Globus pallidus (tissue), 1 donor: ENCODE measurements around the gene PPIP5K2.
A peak's percentile ranks its signal among the peaks of the same experiment; 100 is the strongest.

Experiments used
- DNase-seq: peaks from one replicate; pipeline ENCODE4 v3.0.0-alpha.2; 2015; ENCODE audit warnings: low spot score

The PPIP5K2 gene

DNA sequence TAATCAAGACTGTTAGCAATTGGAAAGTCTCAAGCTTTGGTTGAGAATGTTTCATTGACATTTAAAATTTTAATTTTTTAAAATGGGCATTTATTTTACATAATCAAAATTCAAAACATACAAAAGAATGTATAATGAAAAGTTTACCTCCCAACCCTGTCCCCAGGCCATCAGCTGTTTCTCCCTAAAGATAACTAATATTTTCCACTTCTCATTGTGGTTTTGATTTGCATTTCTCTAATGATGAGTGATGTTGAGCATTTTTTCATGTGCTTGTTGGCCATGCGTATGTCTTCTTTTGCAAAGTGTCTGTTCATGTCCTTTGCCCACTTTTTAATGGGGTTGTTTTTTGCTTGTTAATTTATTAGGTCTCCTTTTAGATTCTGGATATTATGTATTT lies 127.0 kb downstream of the PPIP5K2 start:
- no peak for DNase-seq

DNA sequence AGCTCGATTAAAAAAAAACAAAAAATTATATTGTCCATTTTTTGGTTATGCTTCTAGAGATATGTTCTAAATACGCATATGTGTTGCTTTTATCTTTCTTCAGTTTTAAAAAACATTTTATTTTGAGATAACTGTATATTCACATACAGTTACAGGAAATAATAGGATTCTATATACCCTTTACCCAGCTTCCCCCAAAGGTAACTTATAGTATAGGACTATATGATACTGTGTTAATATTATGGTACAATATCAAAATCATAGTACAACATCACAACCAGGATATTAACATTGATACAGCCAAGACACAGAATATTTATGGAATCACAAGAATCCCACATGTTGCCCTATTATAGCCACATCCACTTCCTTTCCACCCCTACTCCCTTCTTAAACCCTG lies 129.0 kb downstream of the PPIP5K2 start:
- no peak for DNase-seq

GRCh38 chr5:103254921-103255320 lies 134.8 kb downstream of the PPIP5K2 start:
- DNase-seq = no peak

DNA sequence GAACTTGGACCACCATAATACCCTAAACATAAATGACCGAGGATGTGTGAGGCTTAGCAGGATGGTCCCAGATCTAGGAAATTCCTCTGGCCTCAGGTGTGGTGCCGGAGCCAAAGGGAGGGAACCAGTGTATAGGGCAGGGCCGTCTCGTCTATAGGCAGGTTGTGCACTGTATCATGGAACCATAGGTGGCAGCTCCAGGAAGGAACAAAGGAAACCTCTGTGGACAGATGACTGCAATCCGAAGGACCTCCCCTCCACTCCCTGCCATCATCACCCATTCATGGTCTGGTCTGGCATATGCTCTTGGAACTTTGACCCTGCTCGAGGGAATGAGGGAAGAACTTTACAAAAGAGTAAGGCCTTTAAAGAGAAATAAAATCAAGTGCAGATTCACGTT lies 135.6 kb downstream of the PPIP5K2 start:
- no peak for DNase-seq

DNA sequence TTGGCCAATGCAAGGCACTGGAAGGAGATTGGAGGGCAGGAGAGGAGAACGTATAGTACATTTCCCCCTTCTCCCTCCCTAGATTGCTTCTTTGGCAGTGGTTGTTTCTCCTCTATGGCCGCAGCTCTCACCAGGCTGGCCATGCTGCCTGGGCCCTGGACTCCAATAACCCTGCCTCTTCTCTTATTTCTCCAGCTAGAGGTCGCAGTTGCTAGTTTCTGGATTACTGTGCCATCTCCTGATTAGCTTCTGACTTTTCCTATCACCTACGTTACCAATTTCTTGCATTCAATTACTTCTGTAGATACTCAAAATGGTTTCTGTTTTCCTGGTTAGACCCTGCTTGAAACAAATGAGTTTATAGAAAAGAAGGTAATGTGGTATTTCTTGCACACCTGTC lies 136.1 kb downstream of the PPIP5K2 start:
- DNase-seq = no peak

DNA sequence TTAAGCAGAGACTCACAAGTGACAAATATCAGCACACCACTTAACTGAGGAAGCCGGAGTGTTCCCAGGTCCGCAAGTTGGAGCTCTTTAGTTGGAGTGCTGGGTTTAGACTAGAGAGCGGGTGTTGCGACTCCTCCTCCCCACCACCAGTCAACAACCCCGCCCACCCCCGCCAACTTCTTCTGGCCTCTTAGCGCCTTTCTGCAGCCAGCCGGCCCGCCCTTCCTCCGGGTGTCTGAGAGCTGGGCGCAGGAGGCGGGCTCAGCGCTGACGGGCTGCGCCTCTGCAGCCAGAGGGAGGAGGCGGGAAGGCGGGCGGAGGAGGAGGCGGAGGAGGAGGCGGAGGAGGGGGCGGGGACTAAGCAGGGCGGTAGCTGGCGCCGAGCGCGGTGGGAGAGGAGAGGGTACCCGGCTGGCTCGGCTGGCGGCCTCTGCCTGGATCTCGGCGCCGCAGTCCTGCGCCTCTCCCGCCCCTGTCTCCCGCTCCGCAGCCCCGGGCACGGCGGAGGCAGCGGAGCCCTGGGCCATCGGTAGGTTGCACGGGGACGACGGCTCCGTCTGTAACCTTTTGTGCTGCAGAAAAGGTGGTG lies 138.4 kb downstream of the PPIP5K2 start, which contains the start of gene MACIR:
Gene MACIR (plus strand): TSS at position 396 of the 589 bp plus-strand sequence. CDS start 17,157 bp downstream, outside the sequence.
- DNase-seq = peak; percentile 97

DNA sequence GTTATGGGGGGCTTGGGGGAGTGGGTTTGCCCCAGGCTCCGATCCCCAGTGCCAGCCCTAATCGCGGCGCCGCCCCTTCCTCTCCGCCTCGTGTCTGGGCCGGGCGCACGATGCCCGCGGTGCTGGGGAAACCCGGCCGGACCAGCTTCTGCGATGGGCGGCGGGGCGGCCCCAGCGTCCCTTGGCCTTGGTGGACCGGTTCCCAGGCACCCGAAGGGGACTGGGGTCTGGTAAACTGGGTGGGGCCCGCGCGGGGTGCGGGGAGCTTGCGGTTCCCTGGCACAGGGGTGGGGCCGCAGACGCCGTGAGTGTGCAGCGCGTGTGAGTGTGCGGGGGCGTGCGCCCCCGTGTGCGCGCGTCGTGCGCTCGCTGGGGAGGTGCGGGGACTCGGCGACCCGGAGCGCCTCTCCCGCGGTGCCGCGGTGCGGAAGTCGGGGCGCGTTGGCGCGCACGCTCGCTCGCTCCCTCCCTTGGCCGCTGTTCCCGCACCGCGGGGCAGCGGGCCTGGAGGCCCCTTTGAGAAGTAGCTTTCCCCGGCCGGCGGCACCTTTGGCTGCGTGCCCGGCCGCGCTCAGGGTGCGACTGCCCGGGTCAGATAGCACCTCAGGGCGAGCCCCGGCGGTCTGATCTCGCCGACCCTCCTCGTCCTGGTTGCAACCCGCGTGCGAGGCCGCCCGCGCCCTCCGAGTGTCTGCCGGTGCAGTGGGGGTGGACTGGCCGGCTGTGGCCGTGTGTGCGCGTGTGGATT lies 139.0 kb downstream of the PPIP5K2 start:
- DNase-seq = peak; percentile 66

DNA sequence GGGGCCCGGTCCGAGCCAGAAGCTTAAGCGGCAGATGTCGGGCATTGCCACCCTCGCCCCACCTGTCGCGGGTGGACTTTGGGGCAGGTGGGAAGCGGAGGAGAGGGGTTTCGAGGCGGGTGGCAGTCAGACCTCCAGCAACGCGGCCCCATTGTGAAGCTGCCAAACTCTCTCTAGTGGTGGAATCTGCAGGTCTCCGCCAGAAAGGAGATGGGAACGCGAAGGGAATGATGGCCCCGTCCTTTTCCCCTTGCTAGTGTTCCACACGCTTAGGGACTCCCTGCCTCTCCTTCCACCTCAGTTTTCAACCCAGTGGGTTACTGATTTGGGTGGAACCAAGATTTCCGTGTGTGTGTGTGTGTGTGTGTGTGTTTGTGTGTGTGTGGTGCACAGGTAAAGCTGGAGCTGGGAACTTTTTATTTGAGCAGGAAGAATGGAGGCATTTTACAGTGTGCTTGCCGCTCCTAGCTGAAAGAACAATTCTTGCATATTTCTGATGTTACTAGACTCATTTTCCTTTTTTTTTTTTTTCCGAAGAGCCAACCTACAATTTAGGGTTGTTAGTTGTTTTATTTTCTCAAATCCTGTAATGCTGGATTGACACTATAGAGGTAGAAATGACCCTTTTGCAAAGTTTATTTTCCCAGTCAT lies 139.7 kb downstream of the PPIP5K2 start:
- DNase-seq = peak; percentile 60

DNA sequence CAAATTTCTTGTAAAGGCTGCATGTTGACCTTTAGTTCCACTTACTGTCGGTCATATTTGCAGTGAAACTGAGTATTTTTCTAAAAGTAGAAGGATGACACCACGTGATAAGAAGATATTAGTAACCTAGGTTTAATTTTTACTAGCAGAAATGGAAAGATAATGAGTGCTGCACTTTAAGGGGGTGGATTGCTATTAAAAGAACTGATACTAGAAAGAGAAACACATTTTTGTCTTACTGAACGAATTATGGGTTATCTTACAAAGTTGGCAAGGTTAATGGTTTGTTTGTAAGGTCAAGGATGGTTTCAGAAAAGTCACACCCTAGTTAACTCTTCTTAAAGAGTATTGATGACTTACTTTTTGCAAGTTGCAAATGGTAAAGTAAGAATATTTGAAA lies 140.8 kb downstream of the PPIP5K2 start:
- DNase-seq = no peak
